K562 (cell line): ENCODE results near the gene CBY3. TPM values are rescaled to one million over a fixed set of nuclear protein-coding genes. Genes with fewer than 3 reads are reported as not detected.

Experiments
- CCAR2 ChIP-seq: fragments of 200-400 bp; formaldehyde crosslinking; IDR thresholded peaks from 2 replicates; pipeline ENCODE4 v1.6.1; 2017; ENCODE audit warnings: mild to moderate bottlenecking, low read depth, low read length
- MAZ ChIP-seq, 2 experiments: fragments of 450-650 bp in 1 of 2; sonication (generic) in 1 of 2; formaldehyde crosslinking; IDR thresholded peaks in 1 of 2; conservative IDR thresholded peaks in 1 of 2; 2 replicates each; pipeline versions ENCODE4 v1.4.0 to v1.5.0; 2020; ENCODE audit warnings: mild to moderate bottlenecking in 1 of 2, missing genetic modification reagents in 1 of 2
- MYNN ChIP-seq, 2 experiments: sonication (generic); formaldehyde crosslinking in 1 of 2; IDR thresholded peaks; 2 replicates each; pipeline versions ENCODE4 v1.5.0 to v1.6.1; 2016 to 2020; ENCODE audit warnings: antibody characterized with exemption in 1 of 2, missing genetic modification reagents in 1 of 2
- NFXL1 ChIP-seq: fragments of 450-650 bp; formaldehyde crosslinking; IDR thresholded peaks from 2 replicates; pipeline ENCODE4 v1.4.0; 2021; ENCODE audit warnings: mild to moderate bottlenecking
- TAL1 ChIP-seq: fragments of 450-650 bp; IDR thresholded peaks from 2 replicates; pipeline ENCODE4 v1.6.1; 2016; ENCODE audit warnings: mild to moderate bottlenecking
- TCF7 ChIP-seq: sonication (generic); IDR thresholded peaks from 2 replicates; pipeline ENCODE4 v1.6.1; 2016; ENCODE audit warnings: antibody characterized with exemption, borderline replicate concordance
- ZNF184 ChIP-seq: sonication (generic); formaldehyde crosslinking; IDR thresholded peaks from 2 replicates; pipeline ENCODE4 v1.5.0; 2020; ENCODE audit warnings: missing genetic modification reagents
- ZNF23 ChIP-seq: fragments of 250-450 bp; sonication (Bioruptor Pico); IDR thresholded peaks from 2 replicates; pipeline ENCODE4 v1.4.0; 2020; ENCODE audit warnings: mild to moderate bottlenecking
- ZNF408 ChIP-seq: fragments of 250-450 bp; sonication (Bioruptor Pico); IDR thresholded peaks from 2 replicates; pipeline ENCODE4 v1.4.0; 2020; ENCODE audit warnings: low read depth, mild to moderate bottlenecking, moderate library complexity
- polyA plus RNA-seq, 8 experiments: library from polyadenylated mRNA; depleted of rRNA in 4 of 8; stranded (reverse) in 5 of 8; unstranded in 3 of 8; fragments of >200 nt; fragmentation: Nextera tagmentation in 2 of 8; fragmentation: Illumina TruSeq in 1 of 8; extraction: Ambion mirVana in 2 of 8; extraction: Trizol in 1 of 8; gene quantifications; 2 replicates each; pipeline versions ENCODE4 v1.2.1 to v1.2.3, GENCODE V29; 2011 to 2014; ENCODE audit warnings: inconsistent platforms in 1 of 8, missing spikeins in 1 of 8
- total RNA-seq, 7 experiments: library from RNA; depleted of rRNA in 6 of 7; stranded (reverse); fragments of >200 nt in 6 of 7; fragmentation: Illumina TruSeq in 2 of 7; extraction: Trizol in 2 of 7; gene quantifications; 2 replicates each; pipeline versions ENCODE4 v1.2.1 to v1.2.3, GENCODE V29; 2011 to 2021; ENCODE audit warnings: low replicate concordance in 1 of 7
- TF ChIP-seq, protein P1 (sequence below): fragments of 450-650 bp; formaldehyde crosslinking; IDR thresholded peaks from 2 replicates; pipeline ENCODE4 v1.4.0; 2020; ENCODE audit warnings: mild to moderate bottlenecking, moderate library complexity
- TF ChIP-seq, protein P2 (sequence below): fragments of 450-650 bp; IDR thresholded peaks from 2 replicates; pipeline ENCODE4 v1.6.1; 2018; ENCODE audit not compliant: partially characterized antibody
- TF ChIP-seq, protein P3 (sequence below): sonication (generic); formaldehyde crosslinking; IDR thresholded peaks from 2 replicates; pipeline ENCODE4 v1.8.1; 2023; ENCODE audit warnings: mild to moderate bottlenecking, missing genetic modification reagents, moderate library complexity
- TF ChIP-seq, protein P4 (sequence below): fragments of 200-800 bp; sonication (Bioruptor generic); IDR thresholded peaks from 2 replicates; pipeline ENCODE4 v1.6.1; 2016; ENCODE audit warnings: missing genetic modification characterization, missing compliant biosample characterization
- TF ChIP-seq, protein P5 (sequence below): sonication (generic); formaldehyde crosslinking; IDR thresholded peaks from 2 replicates; pipeline ENCODE4 v1.9.0; 2022; ENCODE audit warnings: mild to moderate bottlenecking, missing genetic modification reagents

The CBY3 gene
- total and polyA plus RNA-seq, 9 of the 15 experiments (the other 6 are each of a cell fraction or from before 2014, with no cell fraction given) = not detected

DNA sequence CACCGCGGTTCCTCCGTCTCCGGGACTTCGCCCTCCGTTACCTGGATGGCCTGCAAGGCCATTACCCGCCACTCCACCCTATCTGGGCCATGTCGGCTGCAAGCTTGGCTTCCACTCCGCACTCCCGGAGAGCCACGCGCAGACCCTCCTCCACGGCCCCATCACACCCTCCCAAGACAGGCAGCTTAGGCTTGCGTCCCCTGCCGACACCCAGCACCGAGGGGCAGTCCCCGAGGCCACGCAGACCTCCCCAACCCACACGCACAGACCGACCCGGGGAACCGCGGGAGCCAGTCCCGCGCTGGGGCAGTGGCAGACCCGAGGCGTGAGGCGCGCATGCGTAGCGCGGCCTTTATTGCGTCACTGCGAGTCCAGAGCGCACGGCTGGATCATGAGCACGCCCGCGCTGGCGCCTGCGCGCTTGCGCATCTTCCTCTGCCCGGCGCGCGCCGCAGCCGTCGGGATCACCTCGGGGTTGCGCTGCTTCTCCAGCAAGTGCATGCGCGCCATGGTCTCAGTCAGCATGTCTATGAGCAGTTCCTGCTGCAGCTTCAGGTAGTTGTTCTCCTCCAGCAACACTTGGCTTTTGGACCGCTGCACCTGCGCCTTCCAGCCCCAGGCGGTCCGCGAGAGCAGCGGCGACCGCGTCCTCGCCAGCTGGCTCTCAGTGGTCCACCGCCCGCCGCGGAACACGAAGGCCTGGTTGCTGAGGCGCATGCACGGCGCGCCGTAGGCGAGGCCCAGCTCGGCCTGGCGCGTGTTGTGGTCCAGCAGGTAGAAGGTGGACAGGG lies 2.4 kb downstream of the CBY3 start (continued):
- TF ChIP-seq, protein P1, sequence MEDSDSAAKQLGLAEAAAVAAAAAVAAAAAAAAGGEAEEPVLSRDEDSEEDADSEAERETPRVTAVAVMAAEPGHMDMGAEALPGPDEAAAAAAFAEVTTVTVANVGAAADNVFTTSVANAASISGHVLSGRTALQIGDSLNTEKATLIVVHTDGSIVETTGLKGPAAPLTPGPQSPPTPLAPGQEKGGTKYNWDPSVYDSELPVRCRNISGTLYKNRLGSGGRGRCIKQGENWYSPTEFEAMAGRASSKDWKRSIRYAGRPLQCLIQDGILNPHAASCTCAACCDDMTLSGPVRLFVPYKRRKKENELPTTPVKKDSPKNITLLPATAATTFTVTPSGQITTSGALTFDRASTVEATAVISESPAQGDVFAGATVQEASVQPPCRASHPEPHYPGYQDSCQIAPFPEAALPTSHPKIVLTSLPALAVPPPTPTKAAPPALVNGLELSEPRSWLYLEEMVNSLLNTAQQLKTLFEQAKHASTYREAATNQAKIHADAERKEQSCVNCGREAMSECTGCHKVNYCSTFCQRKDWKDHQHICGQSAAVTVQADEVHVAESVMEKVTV (CRISPR knock-in tag) = 0 out of 2 replicates have a peak, but pooled peaks have one; percentile 5
- TF ChIP-seq TCF7 = peak; percentile 43; the same call in 1 of the 2 replicates
- TF ChIP-seq, protein P2, sequence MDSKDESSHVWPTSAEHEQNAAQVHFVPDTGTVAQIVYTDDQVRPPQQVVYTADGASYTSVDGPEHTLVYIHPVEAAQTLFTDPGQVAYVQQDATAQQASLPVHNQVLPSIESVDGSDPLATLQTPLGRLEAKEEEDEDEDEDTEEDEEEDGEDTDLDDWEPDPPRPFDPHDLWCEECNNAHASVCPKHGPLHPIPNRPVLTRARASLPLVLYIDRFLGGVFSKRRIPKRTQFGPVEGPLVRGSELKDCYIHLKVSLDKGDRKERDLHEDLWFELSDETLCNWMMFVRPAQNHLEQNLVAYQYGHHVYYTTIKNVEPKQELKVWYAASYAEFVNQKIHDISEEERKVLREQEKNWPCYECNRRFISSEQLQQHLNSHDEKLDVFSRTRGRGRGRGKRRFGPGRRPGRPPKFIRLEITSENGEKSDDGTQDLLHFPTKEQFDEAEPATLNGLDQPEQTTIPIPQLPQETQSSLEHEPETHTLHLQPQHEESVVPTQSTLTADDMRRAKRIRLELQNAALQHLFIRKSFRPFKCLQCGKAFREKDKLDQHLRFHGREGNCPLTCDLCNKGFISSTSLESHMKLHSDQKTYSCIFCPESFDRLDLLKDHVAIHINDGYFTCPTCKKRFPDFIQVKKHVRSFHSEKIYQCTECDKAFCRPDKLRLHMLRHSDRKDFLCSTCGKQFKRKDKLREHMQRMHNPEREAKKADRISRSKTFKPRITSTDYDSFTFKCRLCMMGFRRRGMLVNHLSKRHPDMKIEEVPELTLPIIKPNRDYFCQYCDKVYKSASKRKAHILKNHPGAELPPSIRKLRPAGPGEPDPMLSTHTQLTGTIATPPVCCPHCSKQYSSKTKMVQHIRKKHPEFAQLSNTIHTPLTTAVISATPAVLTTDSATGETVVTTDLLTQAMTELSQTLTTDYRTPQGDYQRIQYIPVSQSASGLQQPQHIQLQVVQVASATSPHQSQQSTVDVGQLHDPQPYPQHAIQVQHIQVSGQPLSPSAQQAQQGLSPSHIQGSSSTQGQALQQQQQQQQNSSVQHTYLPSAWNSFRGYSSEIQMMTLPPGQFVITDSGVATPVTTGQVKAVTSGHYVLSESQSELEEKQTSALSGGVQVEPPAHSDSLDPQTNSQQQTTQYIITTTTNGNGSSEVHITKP = no peak
- no peak for TF ChIP-seq MYNN (IDR thresholded peaks at IDR 0.05)
- no peak for TF ChIP-seq MYNN (CRISPR knock-in tag; IDR thresholded peaks at IDR 0.05)
- TF ChIP-seq TAL1 = no peak
- no peak for TF ChIP-seq CCAR2
- no peak for TF ChIP-seq ZNF23 (CRISPR knock-in tag)
- TF ChIP-seq, protein P3, sequence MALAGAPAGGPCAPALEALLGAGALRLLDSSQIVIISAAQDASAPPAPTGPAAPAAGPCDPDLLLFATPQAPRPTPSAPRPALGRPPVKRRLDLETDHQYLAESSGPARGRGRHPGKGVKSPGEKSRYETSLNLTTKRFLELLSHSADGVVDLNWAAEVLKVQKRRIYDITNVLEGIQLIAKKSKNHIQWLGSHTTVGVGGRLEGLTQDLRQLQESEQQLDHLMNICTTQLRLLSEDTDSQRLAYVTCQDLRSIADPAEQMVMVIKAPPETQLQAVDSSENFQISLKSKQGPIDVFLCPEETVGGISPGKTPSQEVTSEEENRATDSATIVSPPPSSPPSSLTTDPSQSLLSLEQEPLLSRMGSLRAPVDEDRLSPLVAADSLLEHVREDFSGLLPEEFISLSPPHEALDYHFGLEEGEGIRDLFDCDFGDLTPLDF = 0 out of 2 replicates have a peak, but pooled peaks have one; percentile 86
- no peak for TF ChIP-seq ZNF184 (CRISPR knock-in tag)
- TF ChIP-seq NFXL1 (CRISPR knock-in tag) = no peak
- TF ChIP-seq, protein P4, sequence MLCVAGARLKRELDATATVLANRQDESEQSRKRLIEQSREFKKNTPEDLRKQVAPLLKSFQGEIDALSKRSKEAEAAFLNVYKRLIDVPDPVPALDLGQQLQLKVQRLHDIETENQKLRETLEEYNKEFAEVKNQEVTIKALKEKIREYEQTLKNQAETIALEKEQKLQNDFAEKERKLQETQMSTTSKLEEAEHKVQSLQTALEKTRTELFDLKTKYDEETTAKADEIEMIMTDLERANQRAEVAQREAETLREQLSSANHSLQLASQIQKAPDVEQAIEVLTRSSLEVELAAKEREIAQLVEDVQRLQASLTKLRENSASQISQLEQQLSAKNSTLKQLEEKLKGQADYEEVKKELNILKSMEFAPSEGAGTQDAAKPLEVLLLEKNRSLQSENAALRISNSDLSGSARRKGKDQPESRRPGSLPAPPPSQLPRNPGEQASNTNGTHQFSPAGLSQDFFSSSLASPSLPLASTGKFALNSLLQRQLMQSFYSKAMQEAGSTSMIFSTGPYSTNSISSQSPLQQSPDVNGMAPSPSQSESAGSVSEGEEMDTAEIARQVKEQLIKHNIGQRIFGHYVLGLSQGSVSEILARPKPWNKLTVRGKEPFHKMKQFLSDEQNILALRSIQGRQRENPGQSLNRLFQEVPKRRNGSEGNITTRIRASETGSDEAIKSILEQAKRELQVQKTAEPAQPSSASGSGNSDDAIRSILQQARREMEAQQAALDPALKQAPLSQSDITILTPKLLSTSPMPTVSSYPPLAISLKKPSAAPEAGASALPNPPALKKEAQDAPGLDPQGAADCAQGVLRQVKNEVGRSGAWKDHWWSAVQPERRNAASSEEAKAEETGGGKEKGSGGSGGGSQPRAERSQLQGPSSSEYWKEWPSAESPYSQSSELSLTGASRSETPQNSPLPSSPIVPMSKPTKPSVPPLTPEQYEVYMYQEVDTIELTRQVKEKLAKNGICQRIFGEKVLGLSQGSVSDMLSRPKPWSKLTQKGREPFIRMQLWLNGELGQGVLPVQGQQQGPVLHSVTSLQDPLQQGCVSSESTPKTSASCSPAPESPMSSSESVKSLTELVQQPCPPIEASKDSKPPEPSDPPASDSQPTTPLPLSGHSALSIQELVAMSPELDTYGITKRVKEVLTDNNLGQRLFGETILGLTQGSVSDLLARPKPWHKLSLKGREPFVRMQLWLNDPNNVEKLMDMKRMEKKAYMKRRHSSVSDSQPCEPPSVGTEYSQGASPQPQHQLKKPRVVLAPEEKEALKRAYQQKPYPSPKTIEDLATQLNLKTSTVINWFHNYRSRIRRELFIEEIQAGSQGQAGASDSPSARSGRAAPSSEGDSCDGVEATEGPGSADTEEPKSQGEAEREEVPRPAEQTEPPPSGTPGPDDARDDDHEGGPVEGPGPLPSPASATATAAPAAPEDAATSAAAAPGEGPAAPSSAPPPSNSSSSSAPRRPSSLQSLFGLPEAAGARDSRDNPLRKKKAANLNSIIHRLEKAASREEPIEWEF (CRISPR knock-in tag) = 0 out of 2 replicates have a peak, but pooled peaks have one; percentile 31
- peak; percentile 70 to 74; a peak in 3 of 4 replicates for TF ChIP-seq MAZ (CRISPR knock-in tag; conservative IDR thresholded peaks at IDR 0.05 in 1 of 2, IDR thresholded peaks at IDR 0.05 in 1 of 2)
- TF ChIP-seq ZNF408 (CRISPR knock-in tag) = no peak
- TF ChIP-seq, protein P5, sequence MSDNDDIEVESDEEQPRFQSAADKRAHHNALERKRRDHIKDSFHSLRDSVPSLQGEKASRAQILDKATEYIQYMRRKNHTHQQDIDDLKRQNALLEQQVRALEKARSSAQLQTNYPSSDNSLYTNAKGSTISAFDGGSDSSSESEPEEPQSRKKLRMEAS (CRISPR knock-in tag) = peak; percentile 85
